Measurements from ENCODE around the gene IQGAP3. TPM values are rescaled to one million over a fixed set of nuclear protein-coding genes. Genes with fewer than 3 reads are reported as not detected.

Gene IQGAP3
- total and polyA plus RNA-seq, 2 experiments from 2014 or later: 11.9 to 31.8 TPM

DNA sequence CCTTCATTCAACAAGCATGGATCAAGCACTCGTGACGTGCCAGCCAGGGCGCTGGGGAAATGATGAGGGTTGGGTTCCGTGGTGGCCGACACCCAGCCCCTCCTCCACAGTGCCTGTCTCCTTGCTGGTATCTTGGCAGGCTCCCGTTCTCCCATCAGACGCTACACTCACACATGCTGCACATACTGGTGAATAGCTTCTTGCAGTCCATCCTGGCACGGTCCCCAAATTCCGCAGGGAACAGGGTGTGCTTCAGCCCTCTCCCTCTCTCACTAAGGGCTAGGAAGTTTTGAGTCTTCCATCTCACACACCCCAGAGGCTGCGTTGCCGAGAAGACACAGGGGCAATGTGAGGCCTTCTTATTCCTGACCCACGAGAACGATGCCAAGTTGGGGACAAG is 61.7 kb downstream of the IQGAP3 start (continued):
- TF ChIP-seq STAT1 (IDR thresholded peaks at IDR 0.05; ENCODE audit: unreplicated experiment): no peak
- TF ChIP-seq, protein P1, sequence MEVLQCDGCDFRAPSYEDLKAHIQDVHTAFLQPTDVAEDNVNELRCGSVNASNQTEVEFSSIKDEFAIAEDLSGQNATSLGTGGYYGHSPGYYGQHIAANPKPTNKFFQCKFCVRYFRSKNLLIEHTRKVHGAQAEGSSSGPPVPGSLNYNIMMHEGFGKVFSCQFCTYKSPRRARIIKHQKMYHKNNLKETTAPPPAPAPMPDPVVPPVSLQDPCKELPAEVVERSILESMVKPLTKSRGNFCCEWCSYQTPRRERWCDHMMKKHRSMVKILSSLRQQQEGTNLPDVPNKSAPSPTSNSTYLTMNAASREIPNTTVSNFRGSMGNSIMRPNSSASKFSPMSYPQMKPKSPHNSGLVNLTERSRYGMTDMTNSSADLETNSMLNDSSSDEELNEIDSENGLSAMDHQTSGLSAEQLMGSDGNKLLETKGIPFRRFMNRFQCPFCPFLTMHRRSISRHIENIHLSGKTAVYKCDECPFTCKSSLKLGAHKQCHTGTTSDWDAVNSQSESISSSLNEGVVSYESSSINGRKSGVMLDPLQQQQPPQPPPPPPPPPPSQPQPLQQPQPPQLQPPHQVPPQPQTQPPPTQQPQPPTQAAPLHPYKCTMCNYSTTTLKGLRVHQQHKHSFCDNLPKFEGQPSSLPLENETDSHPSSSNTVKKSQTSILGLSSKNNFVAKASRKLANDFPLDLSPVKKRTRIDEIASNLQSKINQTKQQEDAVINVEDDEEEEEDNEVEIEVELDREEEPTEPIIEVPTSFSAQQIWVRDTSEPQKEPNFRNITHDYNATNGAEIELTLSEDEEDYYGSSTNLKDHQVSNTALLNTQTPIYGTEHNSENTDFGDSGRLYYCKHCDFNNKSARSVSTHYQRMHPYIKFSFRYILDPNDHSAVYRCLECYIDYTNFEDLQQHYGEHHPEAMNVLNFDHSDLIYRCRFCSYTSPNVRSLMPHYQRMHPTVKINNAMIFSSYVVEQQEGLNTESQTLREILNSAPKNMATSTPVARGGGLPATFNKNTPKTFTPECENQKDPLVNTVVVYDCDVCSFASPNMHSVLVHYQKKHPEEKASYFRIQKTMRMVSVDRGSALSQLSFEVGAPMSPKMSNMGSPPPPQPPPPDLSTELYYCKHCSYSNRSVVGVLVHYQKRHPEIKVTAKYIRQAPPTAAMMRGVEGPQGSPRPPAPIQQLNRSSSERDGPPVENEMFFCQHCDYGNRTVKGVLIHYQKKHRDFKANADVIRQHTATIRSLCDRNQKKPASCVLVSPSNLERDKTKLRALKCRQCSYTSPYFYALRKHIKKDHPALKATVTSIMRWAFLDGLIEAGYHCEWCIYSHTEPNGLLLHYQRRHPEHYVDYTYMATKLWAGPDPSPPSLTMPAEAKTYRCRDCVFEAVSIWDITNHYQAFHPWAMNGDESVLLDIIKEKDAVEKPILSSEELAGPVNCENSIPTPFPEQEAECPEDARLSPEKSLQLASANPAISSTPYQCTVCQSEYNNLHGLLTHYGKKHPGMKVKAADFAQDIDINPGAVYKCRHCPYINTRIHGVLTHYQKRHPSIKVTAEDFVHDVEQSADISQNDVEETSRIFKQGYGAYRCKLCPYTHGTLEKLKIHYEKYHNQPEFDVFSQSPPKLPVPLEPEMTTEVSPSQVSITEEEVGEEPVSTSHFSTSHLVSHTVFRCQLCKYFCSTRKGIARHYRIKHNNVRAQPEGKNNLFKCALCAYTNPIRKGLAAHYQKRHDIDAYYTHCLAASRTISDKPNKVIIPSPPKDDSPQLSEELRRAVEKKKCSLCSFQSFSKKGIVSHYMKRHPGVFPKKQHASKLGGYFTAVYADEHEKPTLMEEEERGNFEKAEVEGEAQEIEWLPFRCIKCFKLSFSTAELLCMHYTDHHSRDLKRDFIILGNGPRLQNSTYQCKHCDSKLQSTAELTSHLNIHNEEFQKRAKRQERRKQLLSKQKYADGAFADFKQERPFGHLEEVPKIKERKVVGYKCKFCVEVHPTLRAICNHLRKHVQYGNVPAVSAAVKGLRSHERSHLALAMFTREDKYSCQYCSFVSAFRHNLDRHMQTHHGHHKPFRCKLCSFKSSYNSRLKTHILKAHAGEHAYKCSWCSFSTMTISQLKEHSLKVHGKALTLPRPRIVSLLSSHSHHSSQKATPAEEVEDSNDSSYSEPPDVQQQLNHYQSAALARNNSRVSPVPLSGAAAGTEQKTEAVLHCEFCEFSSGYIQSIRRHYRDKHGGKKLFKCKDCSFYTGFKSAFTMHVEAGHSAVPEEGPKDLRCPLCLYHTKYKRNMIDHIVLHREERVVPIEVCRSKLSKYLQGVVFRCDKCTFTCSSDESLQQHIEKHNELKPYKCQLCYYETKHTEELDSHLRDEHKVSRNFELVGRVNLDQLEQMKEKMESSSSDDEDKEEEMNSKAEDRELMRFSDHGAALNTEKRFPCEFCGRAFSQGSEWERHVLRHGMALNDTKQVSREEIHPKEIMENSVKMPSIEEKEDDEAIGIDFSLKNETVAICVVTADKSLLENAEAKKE (CRISPR knock-in tag; IDR thresholded peaks at IDR 0.05): no peak

DNA sequence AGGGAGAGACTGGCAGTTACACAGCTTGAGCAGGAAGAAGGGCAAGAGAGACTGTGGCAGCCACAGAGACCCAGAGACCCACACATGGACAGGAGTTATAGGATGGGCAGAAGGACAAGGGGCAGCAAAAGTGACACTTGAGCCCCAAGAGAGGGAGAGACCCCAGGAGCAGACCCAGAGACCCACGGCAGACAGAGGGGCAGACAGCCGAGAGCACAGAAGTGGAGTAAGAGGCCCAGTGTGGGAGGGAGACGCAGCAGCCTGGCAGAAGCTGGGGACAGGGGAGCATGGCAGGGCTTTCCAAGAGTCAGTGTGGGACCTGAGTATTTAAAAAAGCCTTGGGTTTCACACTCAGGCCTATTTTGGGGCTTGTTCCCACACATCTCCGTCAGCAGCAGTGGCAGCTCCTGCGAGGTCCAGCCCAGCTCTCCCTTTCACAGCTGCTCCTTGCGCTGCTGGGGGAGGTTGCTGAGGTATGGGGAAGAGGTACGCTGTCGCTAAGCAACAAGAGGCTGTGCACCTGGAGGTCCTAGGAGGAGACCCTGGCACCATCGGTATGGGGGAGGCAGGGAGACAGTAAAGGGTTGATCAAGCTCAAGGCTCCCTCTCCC is 62.8 kb downstream of the IQGAP3 start:
- Histone ChIP-seq H3K4me1 (ENCODE audit: insufficient read depth) (peaks cover 2% of the 10 kb centered on the region), H3K9me2 (ENCODE audit: insufficient read depth) (no peaks in the 10 kb centered on the region), H3K79me2 (replicated peaks; ENCODE audit: insufficient read depth) (no peaks in the 10 kb centered on the region), H4K20me1 (replicated peaks; ENCODE audit: insufficient read depth) (no peaks in the 10 kb centered on the region), H3K4me3 (no peak overlapping the region), H3K27ac (ENCODE audit: low read depth) (no peak overlapping the region), H3K4me2 (peak overlapping the region; percentile 26; the same call in 1 of the 2 replicates), H3K27me3 (ENCODE audit: insufficient read depth) (no peaks in the 10 kb centered on the region), H3F3A (replicated peaks; ENCODE audit: low read depth) (no peaks in the 10 kb centered on the region), H2AFZ (peak overlapping the region; percentile 83), H3K36me3 (ENCODE audit: insufficient read depth) (no peaks in the 10 kb centered on the region)
- H3K4me3 Mint-ChIP-seq: no peak overlapping the region
- H3K4me1 Mint-ChIP-seq: peaks cover 31% of the 10 kb centered on the region
- DNase-seq (ENCODE audit: low spot score) (no peak), ATAC-seq (peak; percentile 15)
- TF ChIP-seq NANOG (IDR thresholded peaks at IDR 0.05; ENCODE audit: borderline replicate concordance) (no peak), ZNF331 (CRISPR knock-in tag; IDR thresholded peaks at IDR 0.05; ENCODE audit: low read depth) (no peak), POLR2AphosphoS5 (IDR thresholded peaks at IDR 0.05; ENCODE audit: low read depth) (no peak), EZH2 (IDR thresholded peaks at IDR 0.05; ENCODE audit: low read depth, unreplicated experiment) (no peak)
- TF ChIP-seq, protein P2, sequence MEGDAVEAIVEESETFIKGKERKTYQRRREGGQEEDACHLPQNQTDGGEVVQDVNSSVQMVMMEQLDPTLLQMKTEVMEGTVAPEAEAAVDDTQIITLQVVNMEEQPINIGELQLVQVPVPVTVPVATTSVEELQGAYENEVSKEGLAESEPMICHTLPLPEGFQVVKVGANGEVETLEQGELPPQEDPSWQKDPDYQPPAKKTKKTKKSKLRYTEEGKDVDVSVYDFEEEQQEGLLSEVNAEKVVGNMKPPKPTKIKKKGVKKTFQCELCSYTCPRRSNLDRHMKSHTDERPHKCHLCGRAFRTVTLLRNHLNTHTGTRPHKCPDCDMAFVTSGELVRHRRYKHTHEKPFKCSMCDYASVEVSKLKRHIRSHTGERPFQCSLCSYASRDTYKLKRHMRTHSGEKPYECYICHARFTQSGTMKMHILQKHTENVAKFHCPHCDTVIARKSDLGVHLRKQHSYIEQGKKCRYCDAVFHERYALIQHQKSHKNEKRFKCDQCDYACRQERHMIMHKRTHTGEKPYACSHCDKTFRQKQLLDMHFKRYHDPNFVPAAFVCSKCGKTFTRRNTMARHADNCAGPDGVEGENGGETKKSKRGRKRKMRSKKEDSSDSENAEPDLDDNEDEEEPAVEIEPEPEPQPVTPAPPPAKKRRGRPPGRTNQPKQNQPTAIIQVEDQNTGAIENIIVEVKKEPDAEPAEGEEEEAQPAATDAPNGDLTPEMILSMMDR (conservative IDR thresholded peaks at IDR 0.05; ENCODE audit: low read depth in 2 of 2): no peak
- TF ChIP-seq, protein P3, sequence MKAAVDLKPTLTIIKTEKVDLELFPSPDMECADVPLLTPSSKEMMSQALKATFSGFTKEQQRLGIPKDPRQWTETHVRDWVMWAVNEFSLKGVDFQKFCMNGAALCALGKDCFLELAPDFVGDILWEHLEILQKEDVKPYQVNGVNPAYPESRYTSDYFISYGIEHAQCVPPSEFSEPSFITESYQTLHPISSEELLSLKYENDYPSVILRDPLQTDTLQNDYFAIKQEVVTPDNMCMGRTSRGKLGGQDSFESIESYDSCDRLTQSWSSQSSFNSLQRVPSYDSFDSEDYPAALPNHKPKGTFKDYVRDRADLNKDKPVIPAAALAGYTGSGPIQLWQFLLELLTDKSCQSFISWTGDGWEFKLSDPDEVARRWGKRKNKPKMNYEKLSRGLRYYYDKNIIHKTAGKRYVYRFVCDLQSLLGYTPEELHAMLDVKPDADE (IDR thresholded peaks at IDR 0.05): no peak
- peaks cover 5% of the 10 kb centered on the region; the same call in 1 of the 3 replicates for H3K9me3 Mint-ChIP-seq
- no peak overlapping the region for H3K27ac Mint-ChIP-seq
- no peaks in the 10 kb centered on the region for H3K36me3 Mint-ChIP-seq (ENCODE audit: low read depth)
- H3K27me3 Mint-ChIP-seq (ENCODE audit: insufficient read depth, low read depth, poor library complexity): peaks cover 13% of the 10 kb centered on the region

Data from GM23338 (cell line).